SK-N-SH treated with all-trans-retinoic acid at 6 μM for 48 hours (cell line): ENCODE results near the gene XK.

ENCODE experiments used
- ATAC-seq: fragments of 200-7000 bp; cut with Tn5 transposase; 3 replicates; pipeline ENCODE4 v1.9.1; 2020; ENCODE audit warnings: mild to moderate bottlenecking, moderate library complexity
- ARNTL ChIP-seq: fragments of 450-650 bp; formaldehyde crosslinking; IDR thresholded peaks from 2 replicates; pipeline ENCODE4 v1.5.0; 2020; ENCODE audit warnings: low read depth, mild to moderate bottlenecking, moderate library complexity, borderline replicate concordance
- BACH2 ChIP-seq: fragments of 250-450 bp; sonication (Bioruptor Pico); IDR thresholded peaks from 2 replicates; pipeline ENCODE4 v1.9.0; 2021; ENCODE audit warnings: mild to moderate bottlenecking, borderline replicate concordance
- CREB5 ChIP-seq: fragments of 250-450 bp; sonication (Bioruptor Pico); IDR thresholded peaks from 2 replicates; pipeline ENCODE4 v1.5.1; 2020; ENCODE audit warnings: low read depth, mild to moderate bottlenecking, moderate library complexity
- CSRNP3 ChIP-seq: fragments of 250-450 bp; sonication (Bioruptor Pico); IDR thresholded peaks from 2 replicates; pipeline ENCODE4 v1.5.1; 2021; ENCODE audit warnings: mild to moderate bottlenecking, moderate library complexity
- ESRRG ChIP-seq: fragments of 250-450 bp; sonication (Bioruptor Pico); IDR thresholded peaks from 2 replicates; pipeline ENCODE4 v1.6.1; 2021; ENCODE audit warnings: mild to moderate bottlenecking
- ISL1 ChIP-seq: fragments of 250-450 bp; sonication (Bioruptor Pico); IDR thresholded peaks from 2 replicates; pipeline ENCODE4 v2.1.2; 2022; ENCODE audit warnings: mild to moderate bottlenecking, moderate library complexity
- OSR1 ChIP-seq: fragments of 250-450 bp; sonication (Bioruptor Pico); IDR thresholded peaks from 2 replicates; pipeline ENCODE4 v1.8.0; 2022; ENCODE audit warnings: moderate library complexity, mild to moderate bottlenecking, inconsistent platforms
- POU6F1 ChIP-seq: fragments of 250-450 bp; sonication (Bioruptor Pico); IDR thresholded peaks from 2 replicates; pipeline ENCODE4 v1.8.0; 2021; ENCODE audit warnings: low read depth, mild to moderate bottlenecking, moderate library complexity, borderline replicate concordance
- PPARA ChIP-seq: fragments of 250-450 bp; sonication (Bioruptor Pico); IDR thresholded peaks from 2 replicates; pipeline ENCODE4 v1.5.0; 2020; ENCODE audit warnings: mild to moderate bottlenecking, borderline replicate concordance
- RARB ChIP-seq: fragments of 250-450 bp; sonication (Bioruptor Pico); IDR thresholded peaks from 2 replicates; pipeline ENCODE4 v1.8.0; 2021; ENCODE audit warnings: mild to moderate bottlenecking, moderate library complexity
- SNAI2 ChIP-seq: fragments of 250-450 bp; sonication (Bioruptor Pico); IDR thresholded peaks from 2 replicates; pipeline ENCODE4 v1.5.0; 2020; ENCODE audit warnings: mild to moderate bottlenecking, moderate library complexity
- TCF4 ChIP-seq: fragments of 250-450 bp; sonication (Bioruptor Pico); IDR thresholded peaks from 2 replicates; pipeline ENCODE4 v1.8.0; 2021; ENCODE audit warnings: mild to moderate bottlenecking, moderate library complexity, borderline replicate concordance
- ZC3H10 ChIP-seq: fragments of 250-450 bp; sonication (Bioruptor Pico); IDR thresholded peaks from 2 replicates; pipeline ENCODE4 v1.5.1; 2021; ENCODE audit warnings: mild to moderate bottlenecking, moderate library complexity
- ZFP3 ChIP-seq: fragments of 250-450 bp; sonication (Bioruptor Pico); IDR thresholded peaks from 2 replicates; pipeline ENCODE4 v1.5.0; 2020; ENCODE audit warnings: mild to moderate bottlenecking, moderate library complexity
- ZFP30 ChIP-seq: fragments of 450-650 bp; formaldehyde crosslinking; IDR thresholded peaks from 2 replicates; pipeline ENCODE4 v1.5.0; 2022; ENCODE audit warnings: mild to moderate bottlenecking, moderate library complexity
- ZNF565 ChIP-seq: fragments of 450-650 bp; formaldehyde crosslinking; conservative IDR thresholded peaks from 2 replicates; pipeline ENCODE4 v1.5.0; 2020; ENCODE audit warnings: low read depth, mild to moderate bottlenecking, moderate library complexity
- ZNF8 ChIP-seq: fragments of 450-650 bp; formaldehyde crosslinking; IDR thresholded peaks from 2 replicates; pipeline ENCODE4 v1.5.0; 2020; ENCODE audit warnings: mild to moderate bottlenecking, moderate library complexity
- TF ChIP-seq, protein P1 (sequence below): fragments of 250-450 bp; sonication (Bioruptor Pico); IDR thresholded peaks from 2 replicates; pipeline ENCODE4 v1.8.0; 2020; ENCODE audit warnings: mild to moderate bottlenecking, moderate library complexity, borderline replicate concordance

Gene XK

DNA sequence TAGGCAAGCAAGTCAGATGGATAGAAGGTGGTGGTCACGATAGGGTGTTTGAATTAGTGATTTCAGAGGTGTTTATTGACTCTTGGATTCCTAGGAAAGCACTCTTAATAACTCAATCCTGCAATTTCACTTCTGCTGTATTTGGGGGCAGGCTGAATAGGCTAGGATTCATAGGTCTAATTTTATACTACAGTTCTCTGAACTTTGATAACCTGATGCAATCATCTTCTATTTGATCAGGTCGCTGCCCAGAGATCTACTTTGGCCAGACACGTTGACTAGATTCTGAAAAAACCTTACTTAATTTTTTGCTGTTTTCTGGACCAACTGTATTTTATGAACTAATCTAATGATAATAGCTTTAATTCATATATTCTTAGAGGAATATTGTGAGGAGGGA, 26.4 kb downstream of the XK start (continued):
- TF ChIP-seq CREB5 (CRISPR knock-in tag) = no peak
- TF ChIP-seq RARB (CRISPR knock-in tag) = no peak

GRCh38 chrX:37712458-37712857, 26.9 kb downstream of the XK start:
- TF ChIP-seq BACH2 (CRISPR knock-in tag) = no peak
- no peak for TF ChIP-seq ZNF8 (CRISPR knock-in tag)
- TF ChIP-seq SNAI2 (CRISPR knock-in tag) = no peak
- no peak for TF ChIP-seq RARB (CRISPR knock-in tag)
- TF ChIP-seq TCF4 (CRISPR knock-in tag) = no peak
- TF ChIP-seq ESRRG = no peak
- no peak for TF ChIP-seq CSRNP3 (CRISPR knock-in tag)
- TF ChIP-seq ZNF565 (CRISPR knock-in tag) = no peak
- no peak for TF ChIP-seq ISL1 (CRISPR knock-in tag)
- TF ChIP-seq ZFP3 (CRISPR knock-in tag) = no peak

DNA sequence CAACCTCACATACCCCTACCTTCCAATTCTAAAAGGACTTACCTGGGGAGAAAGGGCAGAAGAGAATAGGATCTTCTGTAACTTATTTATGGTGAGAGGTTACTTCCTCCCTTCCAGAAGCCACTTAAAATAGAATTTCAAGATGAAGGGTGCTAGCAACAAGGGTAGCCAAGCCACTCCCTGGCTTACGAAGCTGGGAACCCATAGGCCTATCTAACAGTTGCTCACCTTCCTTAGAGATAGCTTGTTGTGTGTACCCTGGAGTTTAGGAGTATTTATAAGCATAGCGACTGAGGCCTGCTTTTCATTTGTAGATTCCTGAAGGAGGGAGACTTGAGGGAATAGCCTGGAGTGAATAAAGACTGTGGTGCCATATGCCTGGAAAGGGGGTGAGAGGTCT, 28.9 kb downstream of the XK start:
- no peak for TF ChIP-seq ZFP30
- TF ChIP-seq RARB (CRISPR knock-in tag) = no peak
- no peak for TF ChIP-seq BACH2 (CRISPR knock-in tag)
- no peak for TF ChIP-seq ISL1 (CRISPR knock-in tag)
- TF ChIP-seq, protein P1, sequence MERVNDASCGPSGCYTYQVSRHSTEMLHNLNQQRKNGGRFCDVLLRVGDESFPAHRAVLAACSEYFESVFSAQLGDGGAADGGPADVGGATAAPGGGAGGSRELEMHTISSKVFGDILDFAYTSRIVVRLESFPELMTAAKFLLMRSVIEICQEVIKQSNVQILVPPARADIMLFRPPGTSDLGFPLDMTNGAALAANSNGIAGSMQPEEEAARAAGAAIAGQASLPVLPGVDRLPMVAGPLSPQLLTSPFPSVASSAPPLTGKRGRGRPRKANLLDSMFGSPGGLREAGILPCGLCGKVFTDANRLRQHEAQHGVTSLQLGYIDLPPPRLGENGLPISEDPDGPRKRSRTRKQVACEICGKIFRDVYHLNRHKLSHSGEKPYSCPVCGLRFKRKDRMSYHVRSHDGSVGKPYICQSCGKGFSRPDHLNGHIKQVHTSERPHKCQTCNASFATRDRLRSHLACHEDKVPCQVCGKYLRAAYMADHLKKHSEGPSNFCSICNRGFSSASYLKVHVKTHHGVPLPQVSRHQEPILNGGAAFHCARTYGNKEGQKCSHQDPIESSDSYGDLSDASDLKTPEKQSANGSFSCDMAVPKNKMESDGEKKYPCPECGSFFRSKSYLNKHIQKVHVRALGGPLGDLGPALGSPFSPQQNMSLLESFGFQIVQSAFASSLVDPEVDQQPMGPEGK (CRISPR knock-in tag) = no peak
- TF ChIP-seq TCF4 (CRISPR knock-in tag) = no peak
- TF ChIP-seq ZNF565 (CRISPR knock-in tag) = no peak
- no peak for TF ChIP-seq CREB5 (CRISPR knock-in tag)
- TF ChIP-seq PPARA (CRISPR knock-in tag) = no peak
- TF ChIP-seq OSR1 = no peak
- TF ChIP-seq ZC3H10 (CRISPR knock-in tag) = no peak
- ATAC-seq = no peak

More at GRCh38 chrX:37712458-37712857, 26.9 kb downstream of the XK start:
- ATAC-seq = no peak

DNA sequence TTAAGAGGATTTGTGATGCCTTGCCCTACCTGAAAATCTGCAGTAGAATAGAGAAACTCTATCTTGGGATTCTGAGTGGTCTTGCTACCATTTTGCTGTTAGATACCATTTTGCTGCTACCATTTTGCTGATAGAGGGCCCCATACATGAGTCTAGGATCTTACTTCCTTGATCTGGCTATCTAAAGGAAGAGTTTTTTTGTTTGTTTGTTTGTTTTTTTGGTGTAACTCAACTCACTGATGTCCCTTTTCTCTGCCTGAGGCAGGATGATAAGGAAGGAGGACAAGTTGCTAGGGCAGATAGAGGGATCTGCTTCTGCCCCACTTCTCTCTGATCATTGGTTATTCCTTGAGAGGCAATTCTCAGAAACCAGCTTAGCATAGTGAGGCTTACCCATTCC, 31.0 kb downstream of the XK start:
- no peak for TF ChIP-seq ESRRG
- no peak for TF ChIP-seq POU6F1
- TF ChIP-seq ARNTL (CRISPR knock-in tag) = no peak
- TF ChIP-seq TCF4 (CRISPR knock-in tag) = no peak
- TF ChIP-seq SNAI2 (CRISPR knock-in tag) = no peak
- TF ChIP-seq RARB (CRISPR knock-in tag) = no peak
- no peak for TF ChIP-seq ZNF8 (CRISPR knock-in tag)
- ATAC-seq = no peak

DNA sequence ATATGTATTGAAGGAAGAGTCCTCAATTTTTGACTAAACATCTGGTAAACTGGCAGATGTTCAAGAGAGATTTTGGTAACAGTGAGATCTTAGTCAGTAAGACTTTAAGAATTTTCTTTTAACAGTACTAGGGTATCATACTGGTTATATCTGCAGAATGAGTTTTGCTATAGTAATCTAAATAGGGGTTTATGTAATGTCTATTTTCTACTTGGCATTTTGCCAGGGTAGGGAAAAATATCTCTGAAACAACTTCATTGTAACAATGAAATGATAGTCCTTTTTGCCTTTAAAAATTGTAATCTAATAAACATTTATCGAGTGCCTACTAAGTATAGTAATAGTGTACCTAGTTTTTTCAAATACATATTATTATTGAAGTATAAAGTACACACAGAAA, 32.1 kb downstream of the XK start:
- ATAC-seq = no peak
- TF ChIP-seq CSRNP3 (CRISPR knock-in tag) = no peak
- TF ChIP-seq ZFP30 = no peak
- no peak for TF ChIP-seq ZFP3 (CRISPR knock-in tag)
- TF ChIP-seq, all 23 proteins: peak for 0
